MCF 10A (cell line): ENCODE data around the gene RPS3. TPM values are rescaled to one million over a fixed set of nuclear protein-coding genes. Genes with fewer than 3 reads are reported as not detected.
A peak's percentile ranks its signal among the peaks of the same experiment; 100 is the strongest.

ENCODE experiments used
- BruUV-seq: library from RNA; stranded (reverse); fragments of 400-500 nt; replicated peaks from 2 replicates; lab custom pipeline; 2021; lab: Mats Ljungman, UMichigan
- CTCF ChIA-PET: fragments of 300-600 bp; sonication (Branson Sonifier 250); formaldehyde crosslinking; extraction: SDS; loops from one replicate; lab custom pipeline; 2021; ENCODE audit warnings: antibody characterized with exemption, inconsistent platforms; lab: Yijun Ruan, JAX
- POLR2A ChIA-PET: fragments of 300-600, 350-650 bp; sonication (Branson Sonifier 250); formaldehyde crosslinking; extraction: SDS; loops from one replicate; lab custom pipeline; 2020; ENCODE audit warnings: antibody characterized with exemption, inconsistent platforms; lab: Yijun Ruan, JAX
- DNase-seq: peaks from one replicate; pipeline ENCODE4 v3.0.0-alpha.2; 2018; ENCODE audit not compliant: unreplicated experiment
- H3K27ac Mint-ChIP-seq: one replicate; pipeline ENCODE4 v1.8.0; 2022; ENCODE audit warnings: mild to moderate bottlenecking, low read depth, mixed read lengths; ENCODE audit not compliant: unreplicated experiment
- H3K27me3 Mint-ChIP-seq: one replicate; pipeline ENCODE4 v1.8.0; 2022; ENCODE audit warnings: mixed read lengths; ENCODE audit not compliant: insufficient read depth, unreplicated experiment
- H3K36me3 Mint-ChIP-seq: one replicate; pipeline ENCODE4 v1.8.0; 2022; ENCODE audit warnings: mild to moderate bottlenecking, moderate library complexity, mixed read lengths; ENCODE audit not compliant: insufficient read depth, unreplicated experiment
- H3K4me1 Mint-ChIP-seq: one replicate; pipeline ENCODE4 v1.8.0; 2022; ENCODE audit warnings: mixed read lengths; ENCODE audit not compliant: insufficient read depth, unreplicated experiment
- H3K4me3 Mint-ChIP-seq: one replicate; pipeline ENCODE4 v1.8.0; 2022; ENCODE audit warnings: mild to moderate bottlenecking, moderate library complexity, mixed read lengths; ENCODE audit not compliant: unreplicated experiment
- H3K9me3 Mint-ChIP-seq: one replicate; pipeline ENCODE4 v1.8.0; 2022; ENCODE audit warnings: mixed read lengths; ENCODE audit not compliant: unreplicated experiment
- CTCF ChIP-seq: fragments of 200-600 bp; IDR thresholded peaks from one replicate; pipeline ENCODE4 v1.8.0; 2022; ENCODE audit warnings: antibody characterized with exemption, mild to moderate bottlenecking; ENCODE audit not compliant: unreplicated experiment
- intact Hi-C: fragments of 100-400 bp; cut with micrococcal nuclease; formaldehyde crosslinking; loops from 2 replicates; pipeline ENCODE4 v1.14.1; 2022
- total RNA-seq: library from RNA; stranded (reverse); gene quantifications from 2 replicates; pipeline ENCODE4 v1.2.3, GENCODE V29; 2022

Gene RPS3
- total RNA-seq, 1 experiment from 2014 or later: 3,444 TPM

GRCh38 chr11:75400146-75400865 is 988 bp downstream of the RPS3 start:
- POLR2A ChIA-PET: interaction anchor here (0.5 to 3.2 kb wide), 16 partner anchors 8 to 386 kb away, joined by 3 to 15 read pairs (median 5); partner anchors contain the start of gene SERPINH1
- Mint-ChIP-seq H3K9me3 (no peaks in the 10 kb centered on the region), H3K27ac (peak overlapping the region; percentile 99), H3K4me1 (peaks cover 29% of the 10 kb centered on the region), H3K36me3 (peaks cover 60% of the 10 kb centered on the region), H3K27me3 (no peaks in the 10 kb centered on the region), H3K4me3 (peak overlapping the region; percentile 95)
- peak; percentile 40 for DNase-seq
- BruUV-seq: TSS peak; percentile 25
- no peak for TF ChIP-seq CTCF
- CTCF ChIA-PET: interaction anchor here (0.7 to 2.2 kb wide), 5 partner anchors 9 to 121 kb away, joined by 3 to 11 read pairs (median 4); no protein-coding TSS in a partner anchor
- intact Hi-C loops: no loop called here

GRCh38 chr11:75402002-75402773 is 2.9 kb downstream of the RPS3 start:
- H3K4me3 Mint-ChIP-seq: peak overlapping the region; percentile 95
- TF ChIP-seq CTCF: no peak
- ChIA-PET POLR2A (interaction anchor here (0.6 to 2.8 kb wide), 2 partner anchors 10 to 14 kb away, joined by 3 to 14 read pairs; no protein-coding TSS in a partner anchor), CTCF (interaction anchor here (0.5 to 1.8 kb wide), 4 partner anchors 13 to 122 kb away, joined by 3 to 6 read pairs (median 3); no protein-coding TSS in a partner anchor)
- peak overlapping the region; percentile 16 for H3K27ac Mint-ChIP-seq
- H3K36me3 Mint-ChIP-seq: peaks cover 79% of the 10 kb centered on the region
- no peak for DNase-seq
- intact Hi-C loops: no loop called here
- BruUV-seq: no TSS peak
- H3K27me3 Mint-ChIP-seq: no peaks in the 10 kb centered on the region
- peaks cover 29% of the 10 kb centered on the region for H3K4me1 Mint-ChIP-seq
- H3K9me3 Mint-ChIP-seq: no peaks in the 10 kb centered on the region

- Mint-ChIP-seq H3K27me3 (no peaks in the 10 kb centered on the region), H3K36me3 (peaks cover 87% of the 10 kb centered on the region), H3K4me1 (peaks cover 34% of the 10 kb centered on the region), H3K4me3 (peak overlapping the region; percentile 95), H3K27ac (peak overlapping the region; percentile 16), H3K9me3 (no peaks in the 10 kb centered on the region)
- TF ChIP-seq CTCF: no peak
- ChIA-PET CTCF (interaction anchor here (1.8 kb wide), 1 partner anchor 14 kb away, joined by 6 read pairs; no protein-coding TSS in a partner anchor), POLR2A (no interaction called here)
- DNase-seq: no peak
- no TSS peak for BruUV-seq
- intact Hi-C loops: no loop called here
These were observed 3.7 kb downstream of the RPS3 start for GRCh38 chr11:75403037-75403436.
